AG08396 (cell line): ENCODE measurements around the gene MFAP5.
"Not testable (repeated sequence)": the region's sequence is repeated elsewhere in the genome, so short reads cannot be mapped to it uniquely, and the experiment has no call there.

Experiments used
- DNase-seq: peaks from one replicate; pipeline ENCODE4 v3.0.0; 2012; ENCODE audit warnings: low spot score, mixed read lengths

Gene MFAP5

DNA sequence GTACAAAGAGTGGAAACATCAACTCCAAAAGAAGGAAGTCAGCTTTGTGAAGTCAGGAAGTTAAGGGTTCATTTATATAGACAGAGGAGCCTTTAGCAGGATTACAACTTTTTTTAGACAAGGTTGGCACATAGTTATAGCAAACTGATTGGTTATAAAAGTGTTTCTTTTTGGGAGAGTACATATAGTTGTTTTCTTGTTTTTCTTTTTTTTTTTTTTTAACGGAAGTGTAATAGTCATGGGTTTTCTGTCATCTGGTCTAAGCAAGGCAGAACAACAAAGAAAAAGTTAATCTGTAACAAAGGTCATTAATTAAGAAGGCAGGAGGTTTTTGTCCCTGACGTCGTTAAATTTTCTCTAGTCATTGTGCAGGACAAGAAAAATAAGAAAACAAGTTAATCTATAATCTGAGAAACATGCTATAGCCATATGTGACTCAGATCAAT, 13.0 kb upstream of the MFAP5 start:
- DNase-seq = no peak

DNA sequence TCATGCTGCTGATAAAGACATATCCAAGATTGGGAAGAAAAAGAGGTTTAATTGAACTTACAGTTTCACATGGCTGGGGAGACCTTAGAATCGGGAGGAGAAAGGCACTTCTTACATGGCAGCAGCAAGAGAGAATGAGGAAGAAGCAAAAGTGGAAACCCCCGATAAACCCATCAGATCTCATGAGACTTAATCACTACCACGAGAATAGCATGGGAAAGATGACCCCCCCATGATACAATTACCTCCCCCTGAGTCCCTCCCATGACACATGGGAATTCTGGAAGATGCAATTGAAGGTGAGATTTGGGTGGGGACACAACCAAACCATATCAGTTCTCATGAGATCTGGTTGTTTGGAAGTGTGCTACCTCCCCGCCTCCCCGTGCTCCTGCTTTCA, 9.8 kb upstream of the MFAP5 start:
- DNase-seq = no peak

DNA sequence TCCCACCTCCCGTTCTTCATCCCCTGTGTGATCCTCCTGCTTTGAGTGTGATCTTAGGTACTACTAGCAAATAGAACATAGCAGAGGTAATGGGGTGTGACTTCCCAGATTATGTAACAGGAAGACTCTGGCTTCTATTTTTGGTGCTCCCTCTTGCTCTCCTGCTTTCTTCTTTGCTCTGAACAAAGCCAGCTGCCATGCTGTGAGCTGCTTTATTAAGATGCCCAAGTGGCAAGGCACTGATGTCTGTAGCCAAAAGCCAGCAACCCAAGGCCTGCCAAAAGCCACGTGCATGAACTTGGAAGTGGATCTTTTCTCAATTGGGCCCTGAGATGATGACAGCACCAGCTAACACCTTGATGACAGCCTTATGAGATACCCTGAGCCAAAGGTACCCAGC, 5.8 kb upstream of the MFAP5 start:
- DNase-seq = no peak

DNA sequence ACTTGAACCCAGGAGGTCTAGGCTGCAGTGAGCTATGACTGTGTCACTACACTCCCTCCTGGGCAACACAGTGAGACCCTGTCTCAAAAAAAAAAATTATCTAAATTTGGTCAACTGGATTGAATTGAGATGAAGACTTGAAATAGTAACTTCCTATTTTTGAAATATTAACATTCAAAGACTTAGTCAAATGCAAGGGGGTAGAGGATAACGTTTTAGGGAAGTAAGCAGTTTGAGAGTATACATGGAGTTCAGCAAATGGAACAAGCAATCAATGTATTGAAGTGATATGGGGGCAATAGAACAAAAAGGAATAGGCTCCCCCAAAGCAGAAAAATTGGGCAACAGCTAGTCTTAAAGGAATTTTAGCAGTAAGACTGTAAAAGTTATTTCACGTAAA, 4.6 kb upstream of the MFAP5 start:
- DNase-seq = no peak

DNA sequence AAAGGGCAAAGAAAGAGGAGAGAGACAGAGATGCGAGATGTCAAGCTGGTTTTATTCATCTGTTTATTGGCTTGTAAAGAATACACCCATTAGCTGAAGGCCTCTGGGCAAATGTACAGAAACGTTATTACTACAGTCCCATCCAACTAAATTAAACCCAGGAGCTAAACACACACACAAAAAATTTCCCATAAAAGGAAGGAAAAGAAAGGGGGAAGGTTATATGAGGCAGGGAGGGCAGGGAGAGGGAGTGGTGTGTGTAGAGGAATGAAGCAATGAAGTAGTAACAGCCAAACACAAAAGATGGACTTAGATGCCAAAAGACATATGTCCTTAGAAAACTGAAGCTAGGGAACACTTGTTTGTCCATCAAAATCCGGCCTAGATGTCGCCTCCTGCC, 3.1 kb upstream of the MFAP5 start:
- no peak for DNase-seq

DNA sequence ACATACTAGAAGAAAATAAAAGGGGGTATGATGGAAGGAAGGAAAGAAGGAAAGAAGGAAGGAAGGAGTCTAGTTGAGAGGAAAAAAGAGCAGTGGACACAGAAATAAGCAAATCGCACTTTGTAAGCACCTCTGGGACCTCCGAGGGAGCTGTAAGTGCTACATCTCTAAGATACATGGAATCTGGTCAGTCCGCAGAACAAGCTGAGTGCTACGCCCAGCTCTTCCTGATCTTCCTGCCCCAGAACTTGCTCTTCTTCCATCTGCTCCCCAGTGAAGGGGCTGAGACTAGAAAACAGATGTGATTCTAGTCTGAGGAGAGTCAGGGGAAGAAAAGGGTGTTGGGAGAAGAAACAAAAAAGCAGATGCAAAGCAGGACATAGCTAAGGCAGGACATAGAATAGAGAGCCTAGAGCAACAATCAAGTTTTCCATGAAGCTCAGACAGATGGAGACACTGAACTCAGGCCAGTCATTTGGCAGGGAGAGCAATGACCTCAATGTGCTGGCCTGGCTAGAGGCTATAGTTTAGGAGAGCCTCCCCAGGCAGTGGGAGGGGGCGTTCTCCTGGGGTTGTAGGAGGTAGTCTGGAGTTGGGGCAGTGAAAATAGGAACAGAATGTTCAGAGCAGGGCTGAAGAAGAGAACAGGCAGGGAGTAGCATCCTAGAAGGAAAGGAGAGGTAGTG, 1.7 kb upstream of the MFAP5 start:
- no peak for DNase-seq

DNA sequence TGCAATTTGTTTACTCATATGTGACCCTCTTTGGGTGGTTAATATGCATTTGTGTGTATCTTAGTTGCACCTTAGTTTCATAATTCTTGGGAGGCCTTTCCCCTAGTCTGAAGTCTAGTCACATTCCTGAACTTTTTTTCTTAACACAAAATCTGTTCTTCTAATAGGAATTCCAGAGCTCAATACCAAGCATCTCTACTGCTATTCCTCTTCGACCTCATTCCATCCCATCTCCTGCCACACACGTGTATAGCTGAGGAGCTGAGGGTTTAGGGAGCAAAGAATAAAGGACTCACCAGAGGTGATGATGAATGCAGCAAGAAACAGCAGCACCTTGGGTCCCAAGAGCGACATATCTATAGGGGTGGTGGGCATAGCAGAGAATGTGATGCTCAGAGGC, 875 bp downstream of the MFAP5 start:
- DNase-seq = no peak

DNA sequence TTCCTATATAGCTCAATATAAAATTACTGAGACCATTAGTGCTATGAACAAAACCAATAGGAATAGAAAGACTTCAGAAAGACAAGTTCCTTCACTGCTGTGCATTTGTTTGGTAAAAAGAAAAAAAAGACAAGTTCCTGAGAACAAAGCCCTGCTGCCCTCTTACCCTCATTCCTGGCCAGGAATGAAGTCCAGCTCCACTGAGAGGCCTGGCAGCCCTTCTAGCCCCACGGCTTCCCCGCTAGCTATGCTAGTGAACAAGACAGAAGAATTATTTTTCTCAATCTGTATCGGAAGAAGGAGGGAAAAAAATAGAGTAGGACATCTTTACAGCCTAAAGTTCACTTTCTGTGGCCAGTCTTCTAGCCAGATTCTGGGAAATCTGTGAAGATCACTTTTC, 1.6 kb downstream of the MFAP5 start:
- no peak for DNase-seq

DNA sequence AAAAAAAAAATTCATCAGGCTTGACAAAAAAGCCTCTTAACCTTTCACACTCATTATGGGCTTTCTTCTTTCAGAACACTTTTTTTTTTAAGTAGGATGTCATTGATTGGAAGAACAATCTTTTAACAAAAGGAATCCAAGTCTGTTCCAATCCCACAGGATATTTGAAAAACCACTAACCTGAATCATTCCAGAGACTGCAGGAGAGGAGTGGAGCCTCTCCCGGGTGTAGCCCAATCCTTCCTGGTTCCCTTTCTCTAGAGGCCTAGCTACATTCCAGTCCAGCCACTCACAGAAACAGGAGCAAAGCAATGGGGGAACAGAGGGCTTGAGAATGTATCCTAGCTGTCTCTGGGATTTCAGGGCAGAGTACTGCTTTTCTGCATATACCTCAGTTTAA, 4.3 kb downstream of the MFAP5 start:
- DNase-seq = peak; percentile 48

DNA sequence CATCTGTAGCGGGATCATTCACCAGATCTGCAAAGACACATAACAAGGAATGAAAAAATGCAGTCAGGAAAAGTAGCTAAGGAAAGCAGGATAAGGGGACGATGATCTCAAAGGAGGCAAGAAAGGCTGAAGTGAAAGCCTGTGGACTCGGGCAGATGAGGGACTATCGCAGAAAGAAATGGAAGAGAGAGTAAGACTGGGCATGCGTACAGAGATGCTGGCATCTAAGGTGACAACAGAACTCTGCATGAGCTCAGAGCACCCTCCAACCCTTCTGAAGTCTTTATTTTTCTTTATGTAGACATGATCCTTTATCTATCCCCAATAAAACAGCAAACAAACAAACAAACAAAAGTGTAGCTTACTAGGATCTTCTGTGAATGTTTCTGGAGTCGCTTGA, 7.2 kb downstream of the MFAP5 start:
- DNase-seq = no peak

DNA sequence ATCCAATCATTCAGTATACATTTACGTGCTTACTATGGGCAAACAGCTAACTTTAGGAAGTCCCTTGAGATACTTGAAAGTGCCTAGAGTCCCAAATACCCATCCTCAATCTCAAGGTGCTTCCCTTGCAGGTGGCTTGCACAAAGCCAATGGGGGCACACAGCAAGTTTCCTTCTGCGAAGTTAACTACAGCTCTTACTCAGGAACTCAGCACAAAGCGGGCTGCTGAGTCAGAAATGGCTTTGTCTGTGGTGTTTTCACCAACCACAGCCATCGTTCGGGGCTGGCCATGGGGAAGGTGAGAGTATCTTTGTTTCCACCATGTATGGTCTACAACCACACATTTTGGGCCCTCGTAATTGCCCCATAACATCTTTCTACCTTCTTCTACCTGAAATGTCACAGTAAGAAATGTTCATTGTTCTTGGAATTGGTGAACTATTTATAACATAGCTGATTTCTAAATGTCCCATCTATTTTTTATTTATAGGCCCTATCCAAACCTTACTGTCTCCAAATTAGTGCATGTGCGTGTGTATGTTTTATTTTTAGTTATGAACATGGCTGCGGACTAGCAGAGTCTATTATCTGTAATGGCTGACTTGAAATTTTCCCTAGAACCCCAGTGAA, 13.9 kb downstream of the MFAP5 start:
- DNase-seq = no peak

DNA sequence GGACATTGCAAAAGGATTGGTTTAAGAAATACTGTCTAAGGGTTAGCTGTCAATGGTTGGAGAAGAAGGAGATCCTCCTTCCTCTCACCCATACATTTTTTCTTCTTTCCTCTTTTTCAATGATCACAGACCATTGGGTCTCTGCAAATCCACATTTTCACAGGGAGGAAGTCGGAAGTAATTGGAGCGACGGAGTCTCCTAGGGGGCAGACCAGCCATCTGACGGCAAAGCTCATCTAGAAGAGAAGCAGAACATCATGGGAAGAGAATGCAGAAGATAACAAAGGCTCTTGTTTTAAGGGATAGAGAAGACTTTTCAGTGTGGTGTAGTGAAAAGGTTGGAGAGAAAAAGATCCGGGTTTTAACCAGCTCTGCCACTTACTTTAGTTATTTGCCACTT, 14.7 kb downstream of the MFAP5 start:
- DNase-seq = no peak

DNA sequence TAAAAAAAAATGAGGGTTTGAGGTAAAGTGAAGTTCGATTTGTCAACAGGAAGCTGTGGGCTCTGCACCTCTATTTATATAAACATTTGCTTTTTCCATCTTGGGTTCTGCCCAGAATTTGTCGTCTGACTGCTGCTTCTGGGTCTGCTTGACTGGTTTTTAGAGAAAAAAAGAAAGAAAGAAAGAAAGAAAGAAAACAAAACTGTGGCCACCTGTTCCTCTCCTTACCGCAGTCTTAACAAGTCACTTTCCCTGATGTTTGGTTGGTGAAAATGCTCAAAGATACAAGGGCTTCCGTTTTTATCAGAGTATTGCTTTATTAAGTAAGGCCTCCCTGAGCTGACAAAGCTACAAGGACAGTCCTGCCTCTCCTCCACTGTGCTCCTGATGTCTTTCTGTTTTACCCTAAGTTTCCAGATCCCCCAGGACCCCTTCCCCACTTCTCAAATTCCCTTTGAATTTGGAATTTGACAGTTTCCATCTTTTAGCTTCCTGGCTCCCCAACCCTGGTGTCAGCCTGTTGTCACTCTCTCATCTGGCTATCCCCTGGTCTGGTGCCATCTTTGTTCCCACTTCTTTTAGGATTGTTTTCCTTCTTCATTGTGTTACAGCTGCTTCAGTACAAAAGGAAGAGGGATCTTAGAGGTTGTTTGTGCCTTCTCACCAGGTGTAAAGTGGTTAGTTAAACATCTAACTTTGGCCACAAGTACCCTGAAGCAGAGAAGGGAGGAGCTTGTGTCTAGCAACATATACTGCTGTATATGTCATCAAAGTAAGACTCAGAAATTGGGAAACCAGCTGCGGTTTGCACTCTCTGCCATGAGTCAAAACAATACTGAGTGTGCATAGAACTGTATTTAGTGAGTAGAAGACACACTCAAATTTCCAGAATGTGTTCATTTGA, 18.0 kb downstream of the MFAP5 start:
- DNase-seq = no peak

DNA sequence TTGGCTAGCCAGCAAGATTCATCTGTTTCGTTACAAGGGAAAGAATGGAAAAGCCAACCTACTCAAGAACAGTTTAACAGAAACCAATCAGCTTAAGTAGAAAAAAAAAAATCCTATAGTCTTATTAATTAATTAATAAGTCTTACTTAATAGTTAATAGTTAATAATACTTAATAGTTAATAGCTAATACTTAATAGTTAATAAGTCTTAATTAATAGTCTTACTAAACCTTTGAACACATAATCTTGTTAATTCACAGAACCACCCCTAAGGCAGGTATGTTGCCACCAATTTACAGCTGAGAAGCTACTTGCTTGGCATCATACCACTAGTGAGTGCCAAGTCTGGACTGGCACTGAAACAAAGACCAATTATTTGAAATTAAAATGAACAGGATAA, 19.9 kb downstream of the MFAP5 start:
- no peak for DNase-seq

DNA sequence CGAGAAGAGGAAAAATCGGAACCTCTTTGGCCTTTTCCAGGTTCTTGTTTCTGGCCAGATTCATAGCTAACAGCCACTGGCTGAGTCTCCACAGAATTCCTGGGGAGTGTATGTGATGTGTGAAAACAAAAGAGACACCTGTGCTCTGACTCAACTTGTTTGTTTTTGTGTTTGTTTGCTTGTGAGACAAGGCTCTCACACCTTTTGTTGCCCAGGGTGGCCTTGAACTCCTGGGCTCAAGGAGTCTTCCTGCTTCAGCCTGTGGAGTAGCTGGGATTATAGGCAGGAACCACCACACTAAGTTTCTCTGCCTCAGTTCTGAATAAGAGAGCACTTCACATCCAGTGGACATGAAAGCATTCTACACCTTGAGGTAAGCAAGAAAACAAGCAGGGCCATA, 22.7 kb downstream of the MFAP5 start:
- DNase-seq = no peak

DNA sequence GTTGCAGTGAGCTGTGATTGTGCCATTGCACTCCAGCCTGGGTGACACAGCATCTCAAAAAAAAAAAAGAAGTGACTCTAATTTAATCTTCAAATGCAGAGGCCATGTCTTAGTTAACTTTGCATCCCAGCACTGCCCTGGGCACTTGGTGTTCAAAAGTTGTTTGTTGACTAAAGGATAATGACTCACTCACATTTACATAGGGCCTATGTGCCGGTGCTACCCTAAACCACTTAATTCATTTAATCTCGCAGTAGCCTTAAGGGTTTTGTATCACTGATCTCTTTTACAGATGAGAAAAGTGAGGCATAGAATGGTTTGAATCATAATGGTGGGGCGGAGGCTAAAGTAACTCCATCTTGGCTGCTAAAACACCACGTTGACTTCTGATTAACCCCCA, 23.7 kb downstream of the MFAP5 start:
- no peak for DNase-seq

DNA sequence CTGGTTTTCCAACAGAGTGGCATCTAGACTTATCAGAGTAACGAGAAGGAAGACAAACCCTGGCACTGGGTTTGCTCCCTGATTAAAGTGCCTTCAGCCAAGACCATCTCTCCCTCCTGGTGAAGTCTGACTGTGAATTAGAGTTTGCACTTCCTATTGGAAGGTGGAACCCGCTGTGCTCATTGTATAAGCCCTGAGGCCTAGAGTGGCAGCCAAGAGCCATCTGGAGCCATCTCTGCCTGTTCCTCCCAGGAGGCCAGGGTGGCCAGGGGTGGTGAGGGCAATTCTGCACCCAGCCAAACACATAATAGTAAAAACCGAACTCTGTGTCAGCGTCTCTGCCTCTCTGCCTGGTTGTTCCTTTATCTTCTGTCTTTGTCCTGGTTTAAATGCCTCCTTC, 25.0 kb downstream of the MFAP5 start:
- DNase-seq = no peak

DNA sequence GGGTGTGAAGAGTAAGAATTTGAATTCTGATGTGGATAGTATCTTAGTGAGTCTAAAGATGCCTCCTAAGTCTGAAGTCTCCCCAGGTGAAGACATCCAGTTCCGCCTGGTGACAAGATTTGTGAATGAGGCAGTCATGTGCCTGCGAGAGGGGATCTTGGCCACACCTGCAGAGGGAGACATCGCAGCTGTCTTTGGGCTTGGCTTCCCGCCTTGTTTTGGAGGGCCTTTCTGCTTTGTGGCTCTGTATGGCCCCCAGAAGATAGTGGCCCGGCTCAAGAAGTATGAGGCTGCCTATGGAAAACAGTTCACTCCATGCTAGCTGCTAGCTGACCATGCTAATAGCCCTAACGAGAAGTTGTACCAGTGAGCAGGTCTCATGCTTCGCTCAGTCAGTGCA, 25.4 kb downstream of the MFAP5 start:
- DNase-seq = no peak

DNA sequence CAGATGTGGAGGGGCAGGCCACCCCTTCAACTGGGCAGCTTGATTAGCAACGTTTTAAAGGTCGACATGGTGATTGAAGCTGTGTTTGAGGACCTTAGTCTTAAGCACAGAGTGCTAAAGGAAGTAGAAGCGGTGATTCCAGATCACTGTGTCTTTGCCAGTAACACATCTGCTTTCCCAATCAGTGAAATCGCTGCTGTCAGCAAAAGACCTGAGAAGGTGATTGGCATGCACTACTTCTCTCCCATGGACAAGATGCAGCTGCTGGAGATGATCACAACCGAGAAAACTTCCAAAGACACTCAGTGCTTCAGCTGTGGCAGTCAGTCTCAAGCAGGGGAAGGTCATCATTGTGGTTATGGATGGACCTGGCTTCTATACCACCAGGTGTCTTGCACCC, 26.0 kb downstream of the MFAP5 start:
- no peak for DNase-seq

DNA sequence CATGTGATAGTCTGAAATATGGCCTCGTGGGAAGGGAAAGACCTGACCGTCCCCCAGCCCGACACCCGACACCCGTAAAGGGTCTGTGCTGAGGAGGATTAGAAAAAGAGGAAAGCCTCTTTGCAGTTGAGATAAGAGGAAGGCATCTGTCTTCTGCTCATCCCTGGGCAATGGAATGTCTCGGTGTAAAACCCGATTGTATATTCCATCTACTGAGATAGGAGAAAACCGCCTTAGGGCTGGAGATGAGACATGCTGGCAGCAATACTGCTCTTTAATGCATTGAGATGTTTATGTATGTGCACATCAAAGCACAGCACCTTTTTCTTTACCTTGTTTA, 26.6 kb downstream of the MFAP5 start:
- DNase-seq = not testable (repeated sequence)

DNA sequence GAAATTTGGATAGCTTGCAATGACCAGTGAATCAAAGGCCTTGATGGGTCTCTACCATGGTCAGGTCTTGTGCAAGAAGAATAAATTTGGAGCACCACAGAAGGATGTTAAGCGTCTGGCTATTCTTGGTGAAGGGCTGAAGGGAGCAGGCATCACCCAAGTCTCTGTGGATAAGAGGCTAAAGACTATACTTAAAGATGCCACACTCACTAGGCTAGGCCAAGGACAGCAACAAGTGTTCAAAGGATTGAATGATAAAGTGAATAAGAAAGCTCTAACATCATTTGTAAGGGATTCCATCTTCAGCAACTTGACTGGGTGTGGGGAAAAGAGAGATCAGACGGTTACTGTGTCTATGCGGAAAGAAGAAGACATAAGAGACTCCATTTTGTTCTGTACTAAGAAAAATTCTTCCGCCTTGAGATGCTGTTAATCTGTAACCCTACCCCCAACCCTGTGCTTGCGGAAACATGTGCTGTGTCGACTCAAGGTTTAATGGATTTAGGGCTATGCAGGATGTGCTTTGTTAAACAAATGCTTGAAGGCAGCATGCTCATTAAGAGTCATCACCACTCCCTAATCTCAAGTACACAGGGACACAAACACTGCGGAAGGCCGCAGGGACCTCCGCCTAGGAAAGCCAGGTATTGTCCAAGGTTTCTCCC, 27.2 kb downstream of the MFAP5 start:
- not testable (repeated sequence) for DNase-seq

DNA sequence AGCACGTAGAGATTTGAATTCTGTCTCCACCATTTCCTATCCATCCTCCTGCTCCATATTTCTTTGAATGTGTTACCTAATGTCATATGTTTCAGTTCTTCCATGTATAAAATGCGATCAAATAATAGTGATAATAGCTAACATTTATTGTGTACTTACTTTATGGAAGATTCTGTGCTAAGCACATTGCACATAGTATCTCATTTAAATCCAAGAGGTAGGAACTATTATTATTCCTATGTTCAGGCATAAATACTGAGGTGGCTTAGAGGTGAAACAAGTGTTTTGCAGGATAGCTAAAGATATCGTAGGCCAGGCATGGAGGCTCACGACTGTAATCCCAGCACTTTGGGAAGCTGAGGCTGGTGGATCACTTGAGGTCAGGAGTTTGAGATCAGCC, 32.5 kb downstream of the MFAP5 start:
- DNase-seq = no peak
